D721Med (cell line): ENCODE data around the gene CFAP69.
"Not testable (repeated sequence)": the region's sequence is repeated elsewhere in the genome, so short reads cannot be mapped to it uniquely, and the experiment has no call there.

Experiments used
- DNase-seq: peaks from one replicate; pipeline ENCODE4 v3.0.0; 2011; ENCODE audit warnings: low spot score; ENCODE audit not compliant: insufficient read length
- FAIRE-seq: peaks from 2 replicates; lab custom pipeline; 2011; peaks lifted over from hg19 to GRCh38; lab: Jason Lieb, UNC
- CTCF ChIP-seq: IDR thresholded peaks from 2 replicates; pipeline ENCODE4 v1.5.1; 2012; ENCODE audit warnings: mild to moderate bottlenecking, control low read depth; ENCODE audit not compliant: insufficient read depth; ENCODE audit errors: missing control alignments

Gene CFAP69

GRCh38 chr7:90337106-90337505 is 92.1 kb downstream of the CFAP69 start:
- FAIRE-seq (no peak), DNase-seq (no peak)
- TF ChIP-seq CTCF = no peak

DNA sequence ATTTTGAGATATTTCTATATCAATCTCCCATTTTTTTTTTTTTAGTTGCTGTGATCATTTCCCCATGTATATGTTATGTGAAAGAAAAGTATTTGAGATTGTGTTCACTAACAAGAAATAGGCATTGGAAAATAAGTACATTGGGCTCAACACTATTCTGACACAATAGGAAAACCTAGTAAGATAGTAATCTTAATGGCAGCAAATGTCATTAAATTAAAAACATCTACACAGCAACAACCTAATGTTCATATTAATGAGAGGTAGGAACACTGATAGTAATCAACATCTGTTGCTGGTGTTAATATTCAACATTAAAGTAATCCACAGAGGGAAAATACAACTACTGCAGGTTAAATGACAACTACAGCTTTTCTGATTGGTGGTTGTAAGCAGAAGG is 100.0 kb downstream of the CFAP69 start:
- peak; percentile 80 for FAIRE-seq

DNA sequence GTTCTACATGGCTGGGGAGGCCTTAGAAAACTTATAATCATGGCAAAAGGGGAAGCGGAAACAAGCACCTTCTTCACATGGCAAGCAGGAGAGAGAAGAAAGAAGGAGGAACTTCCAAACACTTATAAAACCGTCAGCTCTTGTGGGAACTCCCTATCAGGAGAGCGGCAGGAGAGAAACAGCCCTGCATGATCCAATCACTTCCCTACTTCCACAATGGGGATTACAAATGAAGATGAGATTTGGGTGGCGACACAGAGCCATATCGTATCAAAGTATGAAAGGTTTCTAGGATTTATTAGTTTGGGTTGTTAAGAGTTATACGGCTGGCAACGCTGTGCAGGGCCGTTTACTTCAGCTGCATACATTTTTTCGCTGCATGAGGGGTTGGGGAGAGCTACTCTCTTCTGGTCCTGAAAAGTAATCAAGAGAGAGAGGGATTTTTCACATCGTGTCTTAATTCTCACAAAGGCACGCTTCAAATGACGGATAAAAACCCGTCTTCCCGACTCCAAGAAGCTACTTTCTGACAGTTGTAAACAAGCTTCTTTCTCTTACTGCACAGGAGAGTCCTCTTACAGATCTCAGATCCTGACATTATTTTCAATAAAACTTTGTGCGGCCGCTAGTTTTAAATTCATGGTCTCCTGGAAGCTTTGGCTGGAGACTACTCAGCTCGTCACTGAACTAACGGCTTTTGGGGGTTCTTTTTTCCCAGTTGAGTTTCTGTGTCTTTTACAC is 100.8 kb downstream of the CFAP69 start:
- DNase-seq (no peak), FAIRE-seq (no peak)
- TF ChIP-seq CTCF = no peak

More for the DNA sequence above, 100.0 kb downstream of the CFAP69 start:
- no peak for DNase-seq
- TF ChIP-seq CTCF = no peak

DNA sequence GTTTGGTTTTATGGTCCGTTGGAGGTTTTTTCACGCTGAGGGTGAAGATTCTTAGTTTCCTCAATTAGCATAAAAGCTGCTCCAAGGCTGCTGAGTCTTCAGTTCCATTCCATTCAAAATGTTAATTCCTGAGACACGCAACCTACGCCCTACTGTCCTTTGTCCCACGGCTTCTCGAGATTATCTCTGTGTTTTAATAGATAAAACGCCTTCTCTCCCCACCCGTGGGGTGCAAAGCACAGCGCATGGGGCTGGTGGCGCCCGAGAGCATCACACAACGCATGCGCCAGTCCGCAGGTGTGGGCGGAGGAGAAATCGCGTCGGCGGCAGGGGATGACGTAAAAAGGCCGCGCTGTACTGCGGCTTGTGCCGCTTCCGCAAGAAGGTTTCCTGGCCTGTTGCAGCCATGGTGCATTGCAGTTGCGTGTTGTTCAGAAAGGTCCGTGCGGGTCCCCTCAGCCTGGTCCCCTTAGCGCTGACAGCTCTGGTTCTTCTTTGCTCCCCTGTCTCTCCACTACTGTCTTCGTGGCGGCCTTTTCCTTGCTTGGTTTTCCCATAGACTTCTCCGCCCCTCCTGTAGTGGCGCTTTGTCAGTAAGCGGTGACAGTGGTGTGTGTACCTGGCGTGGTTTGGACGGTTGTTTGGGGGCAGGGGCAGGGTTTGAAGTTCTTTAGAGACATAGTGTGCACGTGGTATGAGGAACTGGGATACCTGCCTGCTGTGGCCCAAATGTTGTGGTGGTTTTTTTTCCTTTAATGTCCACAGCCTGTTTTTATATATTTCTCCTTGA is 101.6 kb downstream of the CFAP69 start, which contains the start of gene GTPBP10:
Gene GTPBP10, plus strand, starts transcription at position 381 of the 790 bp plus-strand sequence. Its CDS starts 26 bp downstream, at position 407.
- no peak for FAIRE-seq
- TF ChIP-seq CTCF = peak; percentile 69

DNA sequence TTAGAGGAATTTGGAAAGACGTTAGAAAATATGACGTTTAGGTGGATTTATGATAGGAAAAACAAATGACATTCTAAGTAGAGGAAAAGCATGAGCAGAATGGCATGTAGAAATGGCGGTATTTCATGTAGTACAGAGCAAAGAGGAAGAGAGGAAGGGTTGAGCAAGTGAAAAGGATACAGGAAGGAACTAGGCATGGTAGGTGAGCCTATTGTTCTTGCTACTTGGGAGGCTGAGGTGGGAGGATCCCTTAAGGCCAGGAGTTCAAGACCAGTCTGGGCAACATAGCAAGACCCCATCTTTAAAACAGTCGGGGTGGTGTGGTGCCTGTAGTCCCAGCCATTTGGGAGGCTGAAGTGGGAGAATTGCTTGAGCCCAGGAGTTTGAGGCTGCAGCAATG is 102.8 kb downstream of the CFAP69 start:
- no peak for TF ChIP-seq CTCF
- FAIRE-seq (no peak), DNase-seq (no peak)

More for the DNA sequence above, 101.6 kb downstream of the CFAP69 start, which contains the start of gene GTPBP10:
- peak; percentile 39 for DNase-seq

- FAIRE-seq (no peak), DNase-seq (no peak)
- TF ChIP-seq CTCF = no peak
Measured at GRCh38 chr7:90349305-90349704, 104.3 kb downstream of the CFAP69 start.

DNA sequence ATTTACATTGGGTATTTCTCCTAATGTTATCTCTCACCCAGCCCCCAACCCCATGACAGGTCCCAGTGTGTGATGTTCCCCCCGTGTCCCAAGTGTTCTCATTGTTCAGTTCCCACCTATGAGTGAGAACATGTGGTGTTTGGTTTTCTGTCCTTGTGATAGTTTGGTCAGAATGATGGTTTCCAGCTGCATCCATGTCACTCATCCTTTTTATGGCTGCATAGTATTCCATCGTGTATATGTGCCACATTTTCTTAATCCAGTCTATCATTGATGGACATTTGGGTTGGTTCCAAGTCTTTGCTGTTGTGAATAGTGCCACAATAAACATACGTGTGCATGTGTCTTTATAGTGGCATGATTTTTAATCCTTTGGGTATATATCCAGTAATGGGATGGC is 105.1 kb downstream of the CFAP69 start:
- not testable (repeated sequence) for DNase-seq, FAIRE-seq
